PFSK-1 (cell line): ENCODE data around the gene CDC16.

ENCODE experiments used
- FOXP2 ChIP-seq: optimal IDR thresholded peaks from 2 replicates; pipeline ENCODE3; 2011; ENCODE audit warnings: borderline replicate concordance, control low read depth, inconsistent platforms; ENCODE audit not compliant: insufficient read depth; ENCODE audit errors: extremely low read length, extremely low read depth
- POLR2AphosphoS5 ChIP-seq: IDR thresholded peaks from 2 replicates; pipeline ENCODE4 v1.6.1; 2012; ENCODE audit warnings: low read depth, mild to moderate bottlenecking, control low read depth, low read length, moderate library complexity
- REST ChIP-seq, 2 experiments: IDR thresholded peaks; 2 replicates each; pipeline versions ENCODE4 v1.6.1 to v1.8.0; 2011 to 2012; ENCODE audit warnings: low read depth in 2 of 2, low read length in 2 of 2, control low read depth in 1 of 2, inconsistent platforms in 1 of 2, mild to moderate bottlenecking in 1 of 2, moderate library complexity in 1 of 2; ENCODE audit not compliant: insufficient read depth in 1 of 2
- SIN3A ChIP-seq: IDR thresholded peaks from 2 replicates; pipeline ENCODE4 v1.6.1; 2012; ENCODE audit warnings: mild to moderate bottlenecking, low read length, moderate library complexity, borderline replicate concordance; ENCODE audit not compliant: insufficient read depth
- TAF1 ChIP-seq: IDR thresholded peaks from 2 replicates; pipeline ENCODE4 v1.6.1; 2012; ENCODE audit warnings: low read length, control low read depth, borderline replicate concordance; ENCODE audit not compliant: insufficient read depth

Gene CDC16

GRCh38 chr13:114299604-114300305, 65.1 kb downstream of the CDC16 start:
- TF ChIP-seq FOXP2 (no peak), SIN3A (no peak), REST (IDR thresholded peaks at IDR 0.05; ENCODE audit: insufficient read depth in 1 of 2, low read depth in 2 of 2, low read length in 2 of 2) (no peak), TAF1 (no peak), POLR2AphosphoS5 (no peak)

- no peak for TF ChIP-seq FOXP2
- TF ChIP-seq SIN3A, result no peak
- no peak for TF ChIP-seq POLR2AphosphoS5
- no peak for TF ChIP-seq REST (IDR thresholded peaks at IDR 0.05; ENCODE audit: insufficient read depth in 1 of 2, low read depth in 2 of 2, low read length in 2 of 2)
- no peak for TF ChIP-seq TAF1
These were observed 69.1 kb downstream of the CDC16 start for GRCh38 chr13:114303700-114304327.

- TF ChIP-seq TAF1, result no peak
- TF ChIP-seq SIN3A, result no peak
- no peak for TF ChIP-seq POLR2AphosphoS5
- no peak for TF ChIP-seq FOXP2
- no peak for TF ChIP-seq REST (IDR thresholded peaks at IDR 0.05; ENCODE audit: insufficient read depth in 1 of 2, low read depth in 2 of 2, low read length in 2 of 2)
These were observed 69.8 kb downstream of the CDC16 start for GRCh38 chr13:114304346-114305034.

- TF ChIP-seq FOXP2, result no peak
- TF ChIP-seq TAF1, result no peak
- no peak for TF ChIP-seq SIN3A
- TF ChIP-seq POLR2AphosphoS5, result no peak
- no peak for TF ChIP-seq REST (IDR thresholded peaks at IDR 0.05; ENCODE audit: insufficient read depth in 1 of 2, low read depth in 2 of 2, low read length in 2 of 2)
These were observed 74.4 kb downstream of the CDC16 start for GRCh38 chr13:114309086-114309485.
